Measurements from ENCODE around the gene ZBTB47. TPM values are rescaled to one million over a fixed set of nuclear protein-coding genes. Genes with fewer than 3 reads are reported as not detected.

The ZBTB47 gene
- total RNA-seq, 1 donor from 2014 or later: 4.4 TPM

DNA sequence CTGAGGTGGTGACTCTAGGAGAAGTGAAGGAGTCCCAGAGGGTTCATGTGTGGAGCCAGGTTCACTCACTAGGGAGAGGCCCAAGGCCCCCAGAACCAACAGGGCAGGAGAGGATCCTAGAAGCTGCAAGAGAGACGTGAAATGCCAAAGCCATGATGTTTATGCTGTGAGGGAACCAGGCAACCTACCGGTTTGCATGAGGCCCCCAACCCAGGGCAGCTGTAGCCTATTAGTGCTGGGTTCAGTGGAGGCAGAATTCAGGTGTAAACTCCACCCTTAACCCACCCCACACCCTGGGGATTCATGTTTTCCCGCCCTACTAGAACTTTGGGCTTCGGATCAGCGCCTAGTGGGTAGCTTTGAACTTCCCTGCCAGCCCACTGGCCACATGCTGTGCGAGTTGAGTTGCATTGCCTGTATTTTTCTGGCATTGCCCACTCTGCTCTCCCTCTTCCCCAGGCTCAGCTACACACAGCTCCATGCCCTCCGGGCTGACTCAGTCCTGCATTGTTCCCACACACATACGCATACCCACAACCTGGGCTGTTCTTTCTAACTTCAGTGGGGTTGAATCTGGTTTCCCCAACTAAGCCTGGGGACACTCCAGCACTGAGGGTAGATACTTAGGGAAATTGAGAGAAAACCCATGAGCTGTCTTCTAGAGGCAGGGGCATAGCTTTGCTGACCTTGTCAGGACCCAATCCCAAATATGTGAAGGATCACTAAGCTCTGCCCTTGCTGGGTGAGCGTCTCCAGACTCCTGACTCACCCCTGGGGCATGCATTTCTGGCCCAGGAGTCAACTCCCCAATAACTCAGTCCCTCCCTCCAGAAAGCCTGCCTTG, 2.0 kb upstream of the ZBTB47 start:
- H3K9me3 ChIP-seq (ENCODE audit: low read depth): no peaks in the 10 kb centered on the region
- H3K4me1 Mint-ChIP-seq: peaks cover 41% of the 10 kb centered on the region
- no peak overlapping the region for H2AFZ ChIP-seq (replicated peaks)
- H3K36me3 Mint-ChIP-seq: peaks cover 22% of the 10 kb centered on the region
- H4K20me1 ChIP-seq (ENCODE audit: low read depth): peaks cover 27% of the 10 kb centered on the region
- peak overlapping the region; percentile 79 for H3K27ac Mint-ChIP-seq
- peak overlapping the region; percentile 51 for H3K4me3 Mint-ChIP-seq
- H3K27me3 Mint-ChIP-seq (ENCODE audit: insufficient read depth, low read depth): peaks cover 5% of the 10 kb centered on the region
- H3K9me3 Mint-ChIP-seq: no peaks in the 10 kb centered on the region
- H3F3A ChIP-seq (ENCODE audit: low read depth): peaks cover 23% of the 10 kb centered on the region
- no peak overlapping the region for H3K9ac ChIP-seq
- no peak overlapping the region for H3K4me3 ChIP-seq
- no peaks in the 10 kb centered on the region for H3K79me2 ChIP-seq (ENCODE audit: low read depth)
- no peak for TF ChIP-seq EZH2 (IDR thresholded peaks at IDR 0.05)
- TF ChIP-seq EZH2phosphoT487 (IDR thresholded peaks at IDR 0.05): no peak
- TF ChIP-seq, protein P1, sequence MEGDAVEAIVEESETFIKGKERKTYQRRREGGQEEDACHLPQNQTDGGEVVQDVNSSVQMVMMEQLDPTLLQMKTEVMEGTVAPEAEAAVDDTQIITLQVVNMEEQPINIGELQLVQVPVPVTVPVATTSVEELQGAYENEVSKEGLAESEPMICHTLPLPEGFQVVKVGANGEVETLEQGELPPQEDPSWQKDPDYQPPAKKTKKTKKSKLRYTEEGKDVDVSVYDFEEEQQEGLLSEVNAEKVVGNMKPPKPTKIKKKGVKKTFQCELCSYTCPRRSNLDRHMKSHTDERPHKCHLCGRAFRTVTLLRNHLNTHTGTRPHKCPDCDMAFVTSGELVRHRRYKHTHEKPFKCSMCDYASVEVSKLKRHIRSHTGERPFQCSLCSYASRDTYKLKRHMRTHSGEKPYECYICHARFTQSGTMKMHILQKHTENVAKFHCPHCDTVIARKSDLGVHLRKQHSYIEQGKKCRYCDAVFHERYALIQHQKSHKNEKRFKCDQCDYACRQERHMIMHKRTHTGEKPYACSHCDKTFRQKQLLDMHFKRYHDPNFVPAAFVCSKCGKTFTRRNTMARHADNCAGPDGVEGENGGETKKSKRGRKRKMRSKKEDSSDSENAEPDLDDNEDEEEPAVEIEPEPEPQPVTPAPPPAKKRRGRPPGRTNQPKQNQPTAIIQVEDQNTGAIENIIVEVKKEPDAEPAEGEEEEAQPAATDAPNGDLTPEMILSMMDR (IDR thresholded peaks at IDR 0.05): no peak
- no peaks in the 10 kb centered on the region for H3K27me3 ChIP-seq
- no peak overlapping the region for H3K4me2 ChIP-seq
- H3K36me3 ChIP-seq: no peaks in the 10 kb centered on the region
- H3K27ac ChIP-seq: no peak overlapping the region
- peaks cover 18% of the 10 kb centered on the region for H3K4me1 ChIP-seq
- DNase-seq (ENCODE audit: low spot score): no peak

DNA sequence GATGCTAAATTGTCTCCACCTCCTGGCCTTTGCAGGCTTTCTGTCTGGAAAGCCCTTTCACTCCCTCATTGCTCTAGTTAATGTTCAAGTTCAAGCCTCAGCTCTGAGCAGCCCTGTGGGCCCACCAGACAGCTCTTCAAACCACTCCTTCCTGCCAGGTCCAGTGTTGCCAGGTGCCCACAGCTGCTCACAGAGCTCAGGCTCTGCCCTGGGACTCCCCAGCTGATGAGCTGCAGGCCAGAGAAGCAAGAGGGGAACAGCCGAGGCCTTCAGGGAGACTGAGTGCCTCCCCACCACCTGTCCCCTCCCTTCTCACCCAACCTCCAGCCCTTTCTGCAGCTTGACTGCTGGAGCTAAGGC, 1.3 kb upstream of the ZBTB47 start:
- H4K20me1 ChIP-seq (ENCODE audit: low read depth): peaks cover 26% of the 10 kb centered on the region
- H3K4me1 Mint-ChIP-seq: peaks cover 36% of the 10 kb centered on the region
- H3K27me3 ChIP-seq: no peaks in the 10 kb centered on the region
- H3K9ac ChIP-seq: no peak overlapping the region
- H3K27ac Mint-ChIP-seq: no peak overlapping the region
- no peak for DNase-seq (ENCODE audit: low spot score)
- H3K4me2 ChIP-seq: no peak overlapping the region
- peaks cover 16% of the 10 kb centered on the region for H3K36me3 Mint-ChIP-seq
- no peaks in the 10 kb centered on the region for H3K9me3 ChIP-seq (ENCODE audit: low read depth)
- H3K79me2 ChIP-seq (ENCODE audit: low read depth): no peaks in the 10 kb centered on the region
- peaks cover 17% of the 10 kb centered on the region for H3K4me1 ChIP-seq
- peaks cover 23% of the 10 kb centered on the region for H3F3A ChIP-seq (ENCODE audit: low read depth)
- H3K4me3 ChIP-seq: no peak overlapping the region
- peaks cover 5% of the 10 kb centered on the region for H3K27me3 Mint-ChIP-seq (ENCODE audit: insufficient read depth, low read depth)
- H2AFZ ChIP-seq (replicated peaks): no peak overlapping the region
- no peaks in the 10 kb centered on the region for H3K36me3 ChIP-seq
- TF ChIP-seq, protein P1 (IDR thresholded peaks at IDR 0.05): no peak
- TF ChIP-seq EZH2 (IDR thresholded peaks at IDR 0.05) (no peak), EZH2phosphoT487 (IDR thresholded peaks at IDR 0.05) (no peak)
- H3K4me3 Mint-ChIP-seq: peak overlapping the region; percentile 51
- no peaks in the 10 kb centered on the region for H3K9me3 Mint-ChIP-seq
- no peak overlapping the region for H3K27ac ChIP-seq

DNA sequence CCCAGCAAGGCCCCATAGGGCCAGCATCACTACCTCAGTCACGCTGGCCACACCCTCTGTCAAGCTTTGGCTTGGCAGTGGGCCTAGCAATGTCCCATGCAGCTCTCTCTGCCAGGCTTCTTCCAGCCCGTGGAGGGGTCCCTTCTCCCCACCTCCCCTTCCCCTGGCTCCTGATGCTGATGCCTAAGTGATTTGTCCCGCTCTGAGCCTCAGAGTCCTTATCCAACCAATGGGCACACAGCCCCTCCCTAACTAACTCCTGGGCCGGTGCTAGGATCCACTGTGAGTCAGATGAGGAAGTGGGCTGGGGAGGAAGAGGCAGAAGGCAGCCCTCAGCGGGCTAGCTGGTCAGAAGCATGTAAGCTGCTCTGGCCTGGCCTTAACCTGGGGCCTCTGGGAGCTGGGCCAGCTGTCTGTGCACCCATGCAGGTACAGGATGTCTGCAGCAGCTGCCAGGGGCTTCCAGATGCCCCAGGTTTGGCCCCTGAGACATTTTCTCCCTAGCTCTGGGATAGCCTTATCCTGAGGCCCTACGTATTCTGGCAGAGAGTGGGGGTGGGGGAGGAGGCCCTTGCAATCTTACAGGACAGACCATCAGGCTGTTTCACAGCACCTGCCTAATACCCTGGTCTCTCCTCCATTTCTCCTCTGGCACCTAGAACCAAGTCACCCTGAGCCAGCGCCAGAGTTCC, 740 bp upstream of the ZBTB47 start:
- H3K79me2 ChIP-seq (ENCODE audit: low read depth): no peaks in the 10 kb centered on the region
- no peak overlapping the region for H2AFZ ChIP-seq (replicated peaks)
- H3K4me1 ChIP-seq: peaks cover 12% of the 10 kb centered on the region
- Mint-ChIP-seq H3K27me3 (ENCODE audit: insufficient read depth, low read depth) (peaks cover 6% of the 10 kb centered on the region), H3K4me1 (peaks cover 34% of the 10 kb centered on the region), H3K36me3 (peaks cover 12% of the 10 kb centered on the region), H3K27ac (peak overlapping the region; percentile 60), H3K9me3 (no peaks in the 10 kb centered on the region), H3K4me3 (peak overlapping the region; percentile 92)
- H4K20me1 ChIP-seq (ENCODE audit: low read depth): peaks cover 21% of the 10 kb centered on the region
- no peaks in the 10 kb centered on the region for H3K9me3 ChIP-seq (ENCODE audit: low read depth)
- peaks cover 20% of the 10 kb centered on the region for H3F3A ChIP-seq (ENCODE audit: low read depth)
- no peak overlapping the region for H3K27ac ChIP-seq
- H3K36me3 ChIP-seq: no peaks in the 10 kb centered on the region
- TF ChIP-seq EZH2 (IDR thresholded peaks at IDR 0.05) (no peak), EZH2phosphoT487 (IDR thresholded peaks at IDR 0.05) (no peak)
- TF ChIP-seq, protein P1 (IDR thresholded peaks at IDR 0.05): no peak
- no peaks in the 10 kb centered on the region for H3K27me3 ChIP-seq
- H3K4me3 ChIP-seq: no peak overlapping the region
- no peak for DNase-seq (ENCODE audit: low spot score)
- H3K9ac ChIP-seq: no peak overlapping the region
- peak overlapping the region; percentile 100 for H3K4me2 ChIP-seq

Data from neural progenitor cell (in vitro differentiated cells).